Measurements from ENCODE around the gene RPS6KA3.

RPS6KA3 gene

DNA sequence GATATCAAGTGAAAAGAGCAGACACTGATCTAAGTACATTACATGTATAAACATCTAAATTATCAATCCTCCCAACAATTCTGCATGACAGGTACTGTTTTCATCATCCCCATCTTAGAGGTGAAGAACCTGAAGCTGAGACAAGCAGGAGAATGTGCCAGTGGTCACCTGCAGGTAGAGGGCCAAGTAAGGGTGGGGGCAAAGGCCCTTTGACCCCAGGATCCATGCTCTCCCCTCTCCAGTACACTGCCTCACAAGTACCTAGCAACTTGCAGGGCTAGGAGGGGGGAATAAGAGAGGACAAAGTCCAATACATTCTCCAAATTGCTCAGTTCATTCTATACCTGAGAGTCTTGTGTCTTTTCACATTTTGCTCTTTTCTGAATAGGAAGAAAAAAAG, 141.7 kb downstream of the RPS6KA3 start:
- no peaks in the 10 kb centered on the region for H3K27me3 ChIP-seq (ENCODE audit: low read depth, low read length)
- no peak for TF ChIP-seq EZH2phosphoT487 (IDR thresholded peaks at IDR 0.05; ENCODE audit: low read depth)
- TF ChIP-seq, protein P1, sequence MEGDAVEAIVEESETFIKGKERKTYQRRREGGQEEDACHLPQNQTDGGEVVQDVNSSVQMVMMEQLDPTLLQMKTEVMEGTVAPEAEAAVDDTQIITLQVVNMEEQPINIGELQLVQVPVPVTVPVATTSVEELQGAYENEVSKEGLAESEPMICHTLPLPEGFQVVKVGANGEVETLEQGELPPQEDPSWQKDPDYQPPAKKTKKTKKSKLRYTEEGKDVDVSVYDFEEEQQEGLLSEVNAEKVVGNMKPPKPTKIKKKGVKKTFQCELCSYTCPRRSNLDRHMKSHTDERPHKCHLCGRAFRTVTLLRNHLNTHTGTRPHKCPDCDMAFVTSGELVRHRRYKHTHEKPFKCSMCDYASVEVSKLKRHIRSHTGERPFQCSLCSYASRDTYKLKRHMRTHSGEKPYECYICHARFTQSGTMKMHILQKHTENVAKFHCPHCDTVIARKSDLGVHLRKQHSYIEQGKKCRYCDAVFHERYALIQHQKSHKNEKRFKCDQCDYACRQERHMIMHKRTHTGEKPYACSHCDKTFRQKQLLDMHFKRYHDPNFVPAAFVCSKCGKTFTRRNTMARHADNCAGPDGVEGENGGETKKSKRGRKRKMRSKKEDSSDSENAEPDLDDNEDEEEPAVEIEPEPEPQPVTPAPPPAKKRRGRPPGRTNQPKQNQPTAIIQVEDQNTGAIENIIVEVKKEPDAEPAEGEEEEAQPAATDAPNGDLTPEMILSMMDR (IDR thresholded peaks at IDR 0.05; ENCODE audit: low read depth, low read length), result no peak
- H3K79me2 ChIP-seq (ENCODE audit: low read length), result no peaks in the 10 kb centered on the region
- H3K4me3 ChIP-seq (ENCODE audit: low read length), result no peak overlapping the region
- no peak overlapping the region for H2AFZ ChIP-seq (ENCODE audit: low read depth, low read length)
- H3K27ac ChIP-seq (ENCODE audit: low read length), result no peak overlapping the region
- 0 out of 2 replicates have a peak, but pooled peaks cover 4% of the 10 kb centered on the region for H3K4me1 ChIP-seq (ENCODE audit: low read length)
- H3K4me2 ChIP-seq (ENCODE audit: low read length), result no peak overlapping the region
- H3K9me3 ChIP-seq (ENCODE audit: insufficient read depth, low read length), result no peaks in the 10 kb centered on the region
- H4K20me1 ChIP-seq (ENCODE audit: insufficient read depth, low read length), result no peaks in the 10 kb centered on the region; the same call in 1 of the 2 replicates
- H3K36me3 ChIP-seq (replicated peaks; ENCODE audit: low read depth, low read length), result peaks cover 15% of the 10 kb centered on the region
- no peak overlapping the region for H3K9ac ChIP-seq (ENCODE audit: low read length)

DNA sequence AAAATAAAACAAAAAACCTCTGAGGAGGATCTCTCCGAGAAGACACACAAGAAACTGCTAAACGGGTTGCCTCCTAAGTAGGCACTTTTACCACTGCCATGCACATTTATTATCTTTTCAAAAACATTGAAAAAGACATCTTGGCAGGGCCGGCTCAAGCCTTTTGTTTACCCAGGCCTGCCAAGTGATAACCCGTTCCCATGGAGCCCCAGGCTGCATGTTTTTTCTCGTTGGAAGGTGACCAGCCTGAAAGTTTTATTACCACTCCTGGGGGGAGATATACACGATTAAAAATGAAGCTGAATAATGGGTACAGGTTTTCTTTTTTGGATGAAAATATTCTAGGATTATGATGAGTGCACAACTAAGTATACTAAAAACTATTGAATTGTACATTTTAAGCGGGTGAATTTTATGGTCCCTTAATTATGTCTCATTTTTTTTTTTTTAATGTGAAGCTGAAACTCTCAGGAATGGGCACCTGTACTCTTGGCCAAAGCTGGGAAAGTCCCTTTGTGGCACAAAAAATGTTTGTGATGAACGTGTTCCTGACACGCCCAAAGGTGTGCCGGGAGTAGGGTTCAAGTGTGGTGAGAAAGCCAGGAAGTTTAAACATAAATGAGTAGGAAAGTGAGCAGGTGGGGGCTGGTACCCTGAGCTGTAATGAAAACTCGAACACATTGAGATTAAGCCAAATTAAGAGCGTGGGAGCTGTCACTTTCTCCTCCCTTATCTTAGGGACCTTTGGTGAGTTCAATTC, 148.5 kb downstream of the RPS6KA3 start:
- Histone ChIP-seq H3K27ac (ENCODE audit: low read length) (no peak overlapping the region), H3K9me3 (ENCODE audit: insufficient read depth, low read length) (no peaks in the 10 kb centered on the region), H3K9ac (ENCODE audit: low read length) (no peak overlapping the region), H3K36me3 (replicated peaks; ENCODE audit: low read depth, low read length) (no peaks in the 10 kb centered on the region), H3K27me3 (ENCODE audit: low read depth, low read length) (no peaks in the 10 kb centered on the region), H4K20me1 (ENCODE audit: insufficient read depth, low read length) (no peaks in the 10 kb centered on the region), H2AFZ (ENCODE audit: low read depth, low read length) (no peak overlapping the region), H3K79me2 (ENCODE audit: low read length) (no peaks in the 10 kb centered on the region), H3K4me1 (ENCODE audit: low read length) (peaks cover 17% of the 10 kb centered on the region), H3K4me2 (ENCODE audit: low read length) (peak overlapping the region; percentile 55), H3K4me3 (ENCODE audit: low read length) (0 out of 2 replicates have a peak overlapping the region, but pooled peaks have one; percentile 6)
- no peak for TF ChIP-seq EZH2phosphoT487 (IDR thresholded peaks at IDR 0.05; ENCODE audit: low read depth)
- TF ChIP-seq, protein P1 (IDR thresholded peaks at IDR 0.05; ENCODE audit: low read depth, low read length), result no peak

DNA sequence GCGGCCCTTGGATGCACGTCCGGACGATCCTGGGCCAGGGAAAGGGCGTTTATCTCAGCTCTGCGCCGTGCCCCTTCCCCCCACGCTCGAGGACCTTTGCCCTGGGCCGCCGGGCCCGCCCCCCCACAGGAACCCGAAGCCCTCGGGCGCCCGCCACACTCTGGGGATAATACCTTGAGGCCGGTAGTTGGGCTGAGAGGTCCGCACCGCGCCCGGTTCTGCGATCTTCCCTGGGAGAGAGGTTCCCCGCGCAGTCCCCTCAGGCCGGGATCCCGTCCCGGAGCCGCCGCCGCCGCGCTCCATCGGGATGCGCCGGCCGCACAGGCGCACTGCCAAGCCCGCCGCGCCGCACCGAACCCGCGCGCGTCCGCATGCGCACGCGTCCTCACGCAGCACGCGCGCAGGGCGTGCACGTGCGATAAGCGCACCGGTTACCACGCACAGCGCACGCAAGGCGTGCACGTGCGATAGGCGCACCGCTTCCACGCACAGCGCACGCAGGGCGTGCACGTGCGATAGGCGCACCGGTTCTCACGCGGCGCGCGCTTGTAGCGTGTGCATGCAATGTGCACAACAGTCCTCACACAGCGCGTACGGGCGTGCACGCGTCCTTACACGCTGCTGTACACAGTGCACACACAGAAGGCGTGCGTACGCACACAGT, 150.0 kb downstream of the RPS6KA3 start, which contains the start of gene MAP7D2:
Gene MAP7D2, minus strand, starts transcription at position 331 of the 664 bp plus-strand sequence. Its CDS starts 28 bp downstream, at position 303.
- Histone ChIP-seq H3K79me2 (ENCODE audit: low read length) (no peaks in the 10 kb centered on the region), H2AFZ (ENCODE audit: low read depth, low read length) (no peak within 1 kb of the TSS), H3K27ac (ENCODE audit: low read length) (no peak within 1 kb of the TSS), H3K9me3 (ENCODE audit: insufficient read depth, low read length) (no peaks in the 10 kb centered on the region), H3K9ac (ENCODE audit: low read length) (no peak within 1 kb of the TSS), H3K4me3 (ENCODE audit: low read length) (no peak within 1 kb of the TSS), H4K20me1 (ENCODE audit: insufficient read depth, low read length) (no peaks in the 10 kb centered on the region), H3K27me3 (ENCODE audit: low read depth, low read length) (no peaks in the 10 kb centered on the region), H3K4me2 (ENCODE audit: low read length) (no peak within 1 kb of the TSS), H3K36me3 (replicated peaks; ENCODE audit: low read depth, low read length) (no peaks in the 10 kb centered on the region), H3K4me1 (ENCODE audit: low read length) (peaks cover 17% of the 10 kb centered on the region)
- TF ChIP-seq EZH2phosphoT487 (IDR thresholded peaks at IDR 0.05; ENCODE audit: low read depth), result no peak
- TF ChIP-seq, protein P1 (IDR thresholded peaks at IDR 0.05; ENCODE audit: low read depth, low read length), result no peak

DNA sequence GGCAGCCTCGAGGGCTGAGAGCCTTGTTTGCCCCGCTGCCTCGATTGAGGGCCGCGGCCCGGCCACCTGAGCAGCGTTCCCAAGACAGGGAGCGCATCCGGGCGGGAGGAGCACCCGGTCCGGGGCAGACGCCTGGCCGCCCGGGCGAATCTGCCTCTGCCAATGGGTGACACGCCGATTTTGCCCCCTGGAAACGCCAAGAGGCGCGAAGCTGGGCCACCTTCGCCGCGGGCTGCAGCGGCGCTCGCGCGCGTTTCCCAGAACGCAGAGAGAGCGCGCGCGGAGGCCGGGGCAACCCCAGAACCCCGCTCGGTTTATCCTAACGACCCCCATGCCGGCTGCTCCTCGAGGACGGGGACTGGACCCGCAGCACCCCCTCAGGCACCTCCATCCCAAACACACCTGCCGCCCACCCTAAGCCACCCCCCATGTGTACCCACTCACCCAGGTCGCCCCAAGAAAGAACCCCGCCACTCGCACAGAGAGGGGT, 150.6 kb downstream of the RPS6KA3 start:
- no peak overlapping the region for H3K4me2 ChIP-seq (ENCODE audit: low read length)
- H2AFZ ChIP-seq (ENCODE audit: low read depth, low read length), result no peak overlapping the region
- TF ChIP-seq EZH2phosphoT487 (IDR thresholded peaks at IDR 0.05; ENCODE audit: low read depth), result no peak
- TF ChIP-seq, protein P1 (IDR thresholded peaks at IDR 0.05; ENCODE audit: low read depth, low read length), result no peak
- no peaks in the 10 kb centered on the region for H3K9me3 ChIP-seq (ENCODE audit: insufficient read depth, low read length)
- H4K20me1 ChIP-seq (ENCODE audit: insufficient read depth, low read length), result no peaks in the 10 kb centered on the region
- H3K9ac ChIP-seq (ENCODE audit: low read length), result no peak overlapping the region
- no peak overlapping the region for H3K27ac ChIP-seq (ENCODE audit: low read length)
- no peaks in the 10 kb centered on the region for H3K79me2 ChIP-seq (ENCODE audit: low read length)
- H3K4me1 ChIP-seq (ENCODE audit: low read length), result peaks cover 17% of the 10 kb centered on the region
- H3K4me3 ChIP-seq (ENCODE audit: low read length), result no peak overlapping the region
- H3K36me3 ChIP-seq (replicated peaks; ENCODE audit: low read depth, low read length), result no peaks in the 10 kb centered on the region
- no peaks in the 10 kb centered on the region for H3K27me3 ChIP-seq (ENCODE audit: low read depth, low read length)

Data from OCI-LY3 (cell line).